HG02642 (cell line): ENCODE data around the gene NPIPB13.
"Not testable (repeated sequence)": the region's sequence is repeated elsewhere in the genome, so short reads cannot be mapped to it uniquely, and the experiment has no call there.

ENCODE experiments used
- ATAC-seq: cut with Tn5 transposase; IDR thresholded peaks from one replicate; pipeline ENCODE4 v1.9.1; 2021; ENCODE audit warnings: mild to moderate bottlenecking; ENCODE audit not compliant: unreplicated experiment, poor library complexity

Gene NPIPB13

DNA sequence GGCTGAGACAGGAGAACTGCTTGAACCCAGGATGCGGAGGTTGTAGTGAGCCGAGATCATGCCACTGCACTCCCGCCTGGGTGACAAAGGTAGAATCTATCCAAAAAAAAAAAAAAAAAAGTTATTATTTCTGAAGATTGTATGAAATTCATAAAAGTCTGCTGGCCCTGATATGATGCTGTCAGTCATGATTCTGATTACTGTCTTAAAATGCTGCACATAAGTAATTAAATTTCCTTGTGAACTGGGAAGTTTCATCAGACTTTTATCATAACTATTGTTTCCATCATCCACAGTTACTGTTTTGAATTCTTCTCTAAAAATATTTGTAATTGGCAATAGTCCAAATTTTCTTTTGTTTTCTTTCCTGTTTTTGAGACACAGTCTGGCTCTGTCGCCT, at the start of gene NPIPB13:
NPIPB13 (minus strand) TSS at position 101 of the 400 bp plus-strand sequence. CDS start 2,906 bp downstream, outside the sequence.
- ATAC-seq = not testable (repeated sequence)

DNA sequence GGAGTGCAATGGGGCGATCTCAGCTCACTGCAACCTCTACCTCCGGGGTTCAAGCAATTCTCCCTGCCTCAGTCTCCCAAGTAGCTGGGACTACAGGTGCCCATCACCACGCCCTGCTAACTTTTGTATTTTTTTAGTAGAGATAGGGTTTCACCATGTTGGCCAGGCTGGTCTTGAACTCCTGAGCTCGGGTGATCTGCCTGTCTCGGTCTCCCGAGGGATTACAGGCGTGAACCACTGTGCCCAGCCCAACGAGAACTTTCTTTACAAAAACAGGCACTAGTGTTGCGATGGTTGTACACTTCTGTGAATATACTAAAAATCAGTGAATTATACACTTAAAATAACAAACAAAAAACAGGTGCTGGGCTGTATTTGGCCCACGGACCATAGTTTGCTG, 34.1 kb upstream of the NPIPB13 start:
- not testable (repeated sequence) for ATAC-seq

DNA sequence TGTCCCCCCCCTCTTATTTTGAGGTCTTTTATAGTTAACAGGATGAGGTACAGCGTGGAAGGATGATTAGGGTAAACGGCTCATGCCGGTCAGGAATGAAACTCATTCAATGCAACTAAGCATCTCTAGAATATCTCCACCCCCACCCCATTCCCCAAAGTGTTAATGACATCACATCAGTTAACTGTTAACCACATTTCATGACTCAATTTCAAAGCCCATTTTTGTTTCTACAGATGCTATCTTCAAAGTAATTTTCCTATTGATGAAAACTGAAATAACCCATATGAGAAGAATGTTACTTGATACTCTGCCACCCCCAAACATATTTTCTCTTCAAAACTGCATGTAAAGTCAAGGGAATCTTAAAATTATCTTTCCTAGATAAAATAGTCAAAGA, 30.2 kb upstream of the NPIPB13 start:
- not testable (repeated sequence) for ATAC-seq

DNA sequence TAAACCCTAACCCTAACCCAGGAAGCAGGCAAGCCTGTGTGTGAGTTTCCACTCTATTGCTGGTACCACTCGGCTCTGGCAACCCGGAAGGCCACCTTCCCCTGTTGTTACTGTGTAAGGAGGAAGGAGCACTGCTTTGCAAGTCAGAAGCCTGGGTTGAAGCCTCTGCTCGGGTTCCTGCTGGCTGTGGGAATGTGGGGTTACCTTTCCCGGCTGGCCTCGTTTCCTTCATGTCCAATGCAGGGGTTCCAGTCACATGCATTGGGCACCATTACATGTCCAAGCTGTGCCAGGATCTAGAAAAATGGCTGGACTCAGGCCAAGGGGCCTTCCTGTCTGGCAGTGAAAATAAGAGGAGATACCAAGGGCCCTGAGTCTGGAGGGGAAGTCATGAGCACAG, 31.2 kb downstream of the NPIPB13 start:
- ATAC-seq = not testable (repeated sequence)

DNA sequence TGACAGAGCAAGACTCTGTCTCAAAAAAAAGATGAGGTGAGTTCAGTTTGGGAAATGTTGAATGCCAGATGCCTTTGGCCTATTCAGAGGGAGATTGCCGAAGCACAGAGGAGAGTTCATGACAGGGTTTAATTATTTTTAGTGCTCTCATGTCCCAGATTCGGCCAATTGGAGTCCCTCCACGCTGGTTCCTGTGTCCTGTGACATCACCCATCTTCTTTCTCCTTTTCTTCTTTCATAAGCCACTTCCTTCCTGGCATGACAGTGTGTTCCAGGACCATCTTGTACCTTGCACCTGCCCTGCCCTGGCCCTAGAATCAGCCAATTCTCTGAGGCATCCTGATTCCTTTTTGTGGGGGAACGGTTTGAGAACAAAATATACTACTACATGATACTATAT, 36.9 kb downstream of the NPIPB13 start:
- ATAC-seq = not testable (repeated sequence)

DNA sequence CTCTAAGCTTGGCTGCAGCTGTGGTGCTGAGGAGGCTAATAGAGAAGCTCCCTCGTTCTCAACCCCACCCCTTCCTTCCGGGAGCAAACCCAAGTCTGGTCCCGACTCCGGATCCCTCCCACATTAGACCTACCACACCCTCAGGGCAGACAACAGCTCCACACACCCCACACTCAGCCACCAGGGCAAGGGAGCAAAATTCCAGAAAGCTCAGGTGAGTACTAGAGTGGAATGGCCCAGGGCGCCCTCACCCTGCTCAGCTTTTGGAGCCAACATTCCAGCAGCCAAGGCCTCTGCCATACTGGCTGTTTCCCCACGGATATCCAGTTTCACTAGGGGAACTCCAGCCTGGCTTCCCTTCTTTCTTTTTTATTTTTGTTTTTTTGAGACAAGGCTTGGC, 39.2 kb downstream of the NPIPB13 start:
- ATAC-seq = not testable (repeated sequence)

DNA sequence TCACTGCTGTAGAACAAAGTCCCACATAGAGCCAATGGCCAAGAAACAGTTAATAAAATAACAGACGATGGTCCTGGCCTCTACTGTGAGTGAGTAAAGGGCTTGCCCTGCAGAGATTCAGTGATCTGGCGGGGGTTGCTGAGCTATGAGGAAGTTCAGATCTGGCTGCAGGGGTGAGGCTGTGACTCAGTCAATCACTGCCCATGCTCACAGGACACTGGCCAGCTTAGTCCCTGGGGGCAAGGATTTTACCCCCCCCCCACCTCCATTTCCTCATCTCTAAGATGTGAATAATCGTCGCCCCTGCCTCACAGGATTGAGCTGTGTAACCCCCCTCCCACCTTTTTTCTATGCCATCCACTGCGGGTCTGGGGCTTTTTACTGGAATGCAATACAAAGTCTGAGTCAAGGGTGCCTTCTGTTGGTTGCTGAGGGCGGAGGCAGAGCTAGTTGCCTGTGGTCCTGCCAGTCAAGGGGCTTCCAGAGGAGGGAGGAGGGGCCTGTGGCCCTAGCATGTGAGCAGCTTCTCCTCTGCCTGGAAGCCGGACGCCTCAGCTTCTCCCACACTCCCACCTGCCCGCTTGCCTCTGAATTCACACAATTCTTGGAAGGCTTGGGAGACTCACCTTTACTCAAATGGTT, 41.1 kb downstream of the NPIPB13 start:
- not testable (repeated sequence) for ATAC-seq

DNA sequence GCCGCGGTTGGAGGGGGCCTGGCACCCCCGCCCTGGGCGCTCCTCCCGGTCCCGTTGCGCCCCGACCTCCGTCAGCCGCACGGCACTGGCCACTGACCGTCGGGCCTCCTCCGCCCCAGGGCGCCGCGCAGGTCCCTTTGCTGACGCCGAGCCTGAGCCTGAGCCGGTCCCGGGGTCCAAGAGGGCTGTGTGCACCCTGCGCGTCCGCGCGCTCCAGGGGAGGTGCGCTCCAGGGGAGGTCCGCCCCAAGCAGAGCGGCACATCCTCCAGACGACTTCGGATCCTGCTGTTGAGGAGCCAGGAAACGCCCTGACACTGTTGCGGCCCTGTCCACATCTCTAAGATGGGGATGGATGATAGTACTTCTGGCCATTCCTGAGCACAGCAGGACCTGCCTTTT, 42.0 kb downstream of the NPIPB13 start:
- not testable (repeated sequence) for ATAC-seq

DNA sequence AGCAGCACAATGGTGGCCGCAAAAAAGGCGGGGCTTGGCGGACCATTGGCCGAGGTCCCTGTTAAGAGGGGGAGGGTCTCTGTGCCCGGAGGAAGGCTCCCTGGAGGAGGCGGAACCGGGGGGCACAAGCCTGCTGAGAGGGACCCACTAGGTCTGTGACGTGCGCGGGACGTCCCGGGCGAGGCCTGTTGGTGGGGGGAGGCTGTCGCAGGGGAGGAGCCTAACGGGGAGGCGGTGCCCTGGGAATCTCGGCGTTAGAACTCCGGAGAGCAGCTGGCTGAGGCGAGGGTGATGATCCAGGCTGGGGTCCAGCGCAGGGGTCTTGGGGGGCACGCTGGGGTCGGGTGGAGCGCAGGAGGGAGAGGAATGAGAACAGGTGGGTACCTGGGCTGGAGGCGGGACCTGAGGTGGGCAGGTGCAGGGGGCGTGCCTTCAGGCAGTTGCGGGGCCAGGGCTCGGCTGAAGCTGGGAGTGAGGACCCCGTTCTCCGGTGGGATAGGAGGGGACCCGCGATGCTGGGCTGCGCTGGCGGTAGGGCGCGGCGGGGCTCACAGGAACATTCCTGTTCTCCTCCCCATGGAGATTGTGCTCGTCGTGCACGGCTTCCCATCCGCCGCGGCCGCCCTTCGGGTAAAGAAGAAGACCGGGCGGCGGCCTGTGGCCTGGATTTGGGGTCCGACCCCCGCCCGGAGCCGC, 42.6 kb downstream of the NPIPB13 start:
- not testable (repeated sequence) for ATAC-seq

DNA sequence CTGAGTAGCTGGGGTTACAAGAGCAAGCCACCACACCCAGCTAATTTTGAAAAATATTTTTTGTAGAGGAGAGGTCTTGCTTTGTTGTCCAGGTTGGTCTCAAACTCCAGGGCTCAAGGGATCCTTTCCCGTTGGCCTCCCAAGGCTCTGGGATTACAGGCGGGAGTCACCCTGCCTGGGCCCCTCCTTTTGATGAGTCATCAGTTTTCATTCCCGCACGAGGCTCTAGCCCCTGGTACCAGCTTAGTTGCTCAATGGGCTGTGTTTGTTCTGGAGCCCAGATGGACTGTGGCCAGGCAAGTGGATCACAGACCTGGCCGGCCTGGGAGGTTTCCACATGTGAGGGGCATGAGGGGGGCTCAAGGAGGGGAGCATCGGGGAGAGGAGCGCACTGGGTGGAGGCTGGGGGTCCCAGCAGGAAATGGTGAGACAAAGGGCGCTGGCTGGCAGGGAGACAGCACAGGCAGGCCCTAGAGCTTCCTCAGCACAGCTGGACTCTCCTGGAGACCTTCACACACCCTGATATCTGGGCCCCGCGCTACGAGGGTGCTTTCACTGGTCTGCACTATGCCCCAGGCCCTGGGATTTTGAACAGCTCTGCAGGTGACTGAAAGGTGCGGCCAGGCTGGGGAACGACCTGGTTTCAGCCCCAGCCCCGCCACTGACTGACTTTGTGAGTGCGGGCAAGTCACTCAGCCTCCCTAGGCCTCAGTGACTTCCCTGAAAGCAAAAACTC, 48.5 kb downstream of the NPIPB13 start:
- ATAC-seq = not testable (repeated sequence)

DNA sequence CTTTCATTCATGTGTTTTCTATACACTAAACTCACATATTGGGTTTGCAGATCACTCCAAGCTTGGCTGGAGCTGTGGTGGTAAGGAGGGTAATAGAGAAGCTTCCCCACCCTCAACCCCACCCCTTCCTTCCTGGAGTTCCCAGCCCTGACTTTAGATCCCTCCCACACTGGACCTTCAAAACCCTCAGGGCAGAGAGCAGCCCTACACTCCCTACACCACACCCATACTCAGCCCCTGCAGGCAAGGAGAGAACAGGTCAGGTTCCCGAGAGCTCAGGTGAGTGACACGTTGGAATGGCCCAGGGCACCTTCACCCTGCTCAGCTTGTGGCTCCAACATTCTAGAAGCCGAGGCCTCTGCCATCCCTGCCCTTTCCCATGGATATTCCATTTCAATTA, 49.2 kb downstream of the NPIPB13 start, which contains the start of gene SULT1A3:
SULT1A3 (plus strand) TSS at position 207 of the 400 bp plus-strand sequence. CDS start 1,474 bp downstream, outside the sequence.
- not testable (repeated sequence) for ATAC-seq
